ENCODE results near the gene SP3. TPM values are rescaled to one million over a fixed set of nuclear protein-coding genes. Genes with fewer than 3 reads are reported as not detected.

SP3 gene
- total RNA-seq, 1 donor from 2014 or later, result 52.6 TPM

- Histone ChIP-seq H3K36me3 (ENCODE audit: control insufficient read depth, insufficient read depth, low read length) (no peaks in the 10 kb centered on the region), H3K27me3 (ENCODE audit: control insufficient read depth, insufficient read depth, low read length) (no peaks in the 10 kb centered on the region), H3K4me3 (ENCODE audit: low read depth, low read length) (no peak overlapping the region)
- no peak for TF ChIP-seq CTCF (IDR thresholded peaks at IDR 0.05; ENCODE audit: insufficient read depth, low read length, poor library complexity, severe bottlenecking)
- no peak for DNase-seq (ENCODE audit: low read depth)
Measured at GRCh38 chr2:173989160-173989883, 24.1 kb upstream of the SP3 start.

GRCh38 chr2:173986805-173987204 lies 21.6 kb upstream of the SP3 start:
- Histone ChIP-seq H3K27me3 (ENCODE audit: control insufficient read depth, insufficient read depth, low read length) (no peaks in the 10 kb centered on the region), H3K36me3 (ENCODE audit: control insufficient read depth, insufficient read depth, low read length) (no peaks in the 10 kb centered on the region), H3K4me3 (ENCODE audit: low read depth, low read length) (no peak overlapping the region)
- DNase-seq (ENCODE audit: low read depth), result no peak
- no peak for TF ChIP-seq CTCF (IDR thresholded peaks at IDR 0.05; ENCODE audit: insufficient read depth, low read length, poor library complexity, severe bottlenecking)

- no peak for DNase-seq (ENCODE audit: low read depth)
- TF ChIP-seq CTCF (IDR thresholded peaks at IDR 0.05; ENCODE audit: insufficient read depth, low read length, poor library complexity, severe bottlenecking), result no peak
- Histone ChIP-seq H3K27me3 (ENCODE audit: control insufficient read depth, insufficient read depth, low read length) (no peaks in the 10 kb centered on the region), H3K4me3 (ENCODE audit: low read depth, low read length) (no peak overlapping the region), H3K36me3 (ENCODE audit: control insufficient read depth, insufficient read depth, low read length) (no peaks in the 10 kb centered on the region)
Measured at GRCh38 chr2:173985605-173985992, 20.4 kb upstream of the SP3 start.

GRCh38 chr2:173984866-173985604 lies 19.9 kb upstream of the SP3 start:
- Histone ChIP-seq H3K27me3 (ENCODE audit: control insufficient read depth, insufficient read depth, low read length) (no peaks in the 10 kb centered on the region), H3K36me3 (ENCODE audit: control insufficient read depth, insufficient read depth, low read length) (no peaks in the 10 kb centered on the region), H3K4me3 (ENCODE audit: low read depth, low read length) (no peak overlapping the region)
- no peak for TF ChIP-seq CTCF (IDR thresholded peaks at IDR 0.05; ENCODE audit: insufficient read depth, low read length, poor library complexity, severe bottlenecking)
- no peak for DNase-seq (ENCODE audit: low read depth)

GRCh38 chr2:173983391-173983871 lies 18.3 kb upstream of the SP3 start:
- no peak for TF ChIP-seq CTCF (IDR thresholded peaks at IDR 0.05; ENCODE audit: insufficient read depth, low read length, poor library complexity, severe bottlenecking)
- DNase-seq (ENCODE audit: low read depth), result no peak
- Histone ChIP-seq H3K36me3 (ENCODE audit: control insufficient read depth, insufficient read depth, low read length) (no peaks in the 10 kb centered on the region), H3K4me3 (ENCODE audit: low read depth, low read length) (no peak overlapping the region), H3K27me3 (ENCODE audit: control insufficient read depth, insufficient read depth, low read length) (no peaks in the 10 kb centered on the region)
